NCI-H1930 (cell line): ENCODE data around the gene VAV2.

Experiments used
- DNase-seq, 2 experiments: peaks; one replicate each; lab custom pipeline; 2025; lab: John Stamatoyannopoulos, UW

VAV2 gene

DNA sequence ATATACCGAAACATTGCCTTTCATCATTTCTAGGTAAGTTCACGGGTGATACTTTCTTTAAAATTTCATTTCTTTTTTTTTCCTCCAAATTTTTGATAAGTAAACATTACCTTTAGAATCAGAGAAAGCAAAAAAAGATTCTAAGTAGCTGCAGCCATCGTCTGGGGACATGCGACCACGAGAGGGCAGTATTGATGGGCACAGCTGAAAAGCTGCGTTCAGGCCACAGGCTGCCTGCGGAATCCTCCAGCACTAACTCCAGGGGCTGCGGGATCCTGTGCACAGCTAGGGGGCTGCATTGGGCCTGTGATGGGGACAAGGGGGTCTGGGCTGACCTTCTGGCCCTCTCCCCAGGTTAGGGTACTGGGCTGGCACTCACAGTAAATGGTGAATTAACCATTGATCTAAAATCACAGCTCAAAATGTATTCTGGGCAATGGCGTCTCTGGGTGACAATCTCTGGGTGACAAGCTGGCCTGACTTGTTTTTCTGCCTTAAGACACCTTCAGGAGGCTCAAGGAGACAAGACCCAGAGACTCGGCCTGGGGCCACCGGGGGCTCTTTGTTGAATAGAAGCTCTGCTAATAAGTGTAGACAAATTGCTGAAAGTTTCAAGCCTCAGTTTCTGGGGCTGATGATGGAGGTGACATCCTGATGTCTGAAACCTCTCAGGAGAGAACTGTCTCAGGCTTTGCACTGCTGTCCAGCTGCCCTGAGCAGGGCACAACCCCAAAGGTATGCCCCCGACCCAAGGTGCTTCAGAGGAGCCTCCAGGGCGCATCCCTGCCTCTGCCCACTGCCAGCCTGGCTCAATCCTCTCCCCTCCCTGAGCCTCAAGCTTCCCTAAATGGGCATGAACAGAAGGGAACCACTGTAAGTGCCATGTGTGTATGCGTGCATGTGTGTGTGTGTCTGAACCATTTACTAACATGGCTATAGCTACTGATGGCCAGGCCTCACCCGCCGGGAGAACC, 209.7 kb downstream of the VAV2 start:
- peak in 1 of 2 experiments; percentile 31 for DNase-seq

DNA sequence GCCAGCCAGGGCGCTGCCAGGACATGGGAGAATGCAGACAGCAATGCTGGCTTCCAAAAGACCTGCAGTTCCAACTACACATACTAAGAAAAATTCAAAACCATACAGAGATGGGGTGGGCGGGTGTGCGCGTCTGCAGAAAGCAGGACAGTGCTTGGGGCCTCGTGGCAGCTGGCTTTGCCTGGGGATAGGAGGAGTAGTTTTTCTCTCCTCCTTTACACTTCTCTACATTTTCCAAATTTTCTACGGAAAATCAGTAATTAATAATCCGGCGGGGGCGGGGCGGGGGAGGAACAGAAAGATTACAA, 210.3 kb downstream of the VAV2 start:
- DNase-seq = no peak

DNA sequence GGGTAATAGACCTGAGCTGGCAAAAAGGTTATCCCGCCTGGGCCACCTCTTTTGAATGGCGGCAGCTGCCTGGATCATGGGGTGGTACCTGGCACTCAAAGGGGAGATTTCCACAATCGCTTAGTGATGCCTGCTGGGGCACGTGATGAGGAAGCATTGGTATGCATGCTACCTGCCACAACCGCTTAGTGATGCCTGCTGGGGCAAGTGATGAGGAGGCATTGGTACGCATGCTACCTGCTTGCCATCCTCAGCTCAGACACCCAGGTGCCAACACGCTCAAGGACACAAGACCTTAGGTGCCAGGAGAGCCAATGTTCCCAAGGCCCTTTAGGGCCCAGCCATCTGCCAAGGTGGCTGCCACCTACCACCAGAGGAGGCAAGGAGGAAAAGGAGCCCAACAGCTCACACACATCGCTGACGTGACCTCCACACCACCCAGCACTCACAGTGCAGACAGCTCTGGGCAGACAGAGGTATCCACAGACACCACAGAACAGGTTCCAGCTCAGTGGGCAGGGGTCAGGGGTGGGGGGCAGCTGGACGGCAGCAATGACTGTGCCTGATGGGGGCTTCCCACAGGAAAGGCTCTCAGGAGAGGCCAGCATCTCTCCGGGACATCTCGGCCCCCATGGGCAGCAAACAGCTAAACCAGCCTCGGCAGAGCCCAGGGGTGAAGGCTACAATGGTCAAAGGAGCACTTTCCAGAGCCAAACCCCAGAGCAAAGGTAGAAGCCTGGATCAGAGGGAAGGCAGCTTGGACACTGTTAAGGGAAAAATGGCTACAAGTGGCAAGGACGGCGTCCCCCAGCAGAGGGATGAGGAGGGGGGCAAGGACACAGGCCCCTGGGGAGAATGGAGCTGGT, 210.9 kb downstream of the VAV2 start:
- no peak for DNase-seq

DNA sequence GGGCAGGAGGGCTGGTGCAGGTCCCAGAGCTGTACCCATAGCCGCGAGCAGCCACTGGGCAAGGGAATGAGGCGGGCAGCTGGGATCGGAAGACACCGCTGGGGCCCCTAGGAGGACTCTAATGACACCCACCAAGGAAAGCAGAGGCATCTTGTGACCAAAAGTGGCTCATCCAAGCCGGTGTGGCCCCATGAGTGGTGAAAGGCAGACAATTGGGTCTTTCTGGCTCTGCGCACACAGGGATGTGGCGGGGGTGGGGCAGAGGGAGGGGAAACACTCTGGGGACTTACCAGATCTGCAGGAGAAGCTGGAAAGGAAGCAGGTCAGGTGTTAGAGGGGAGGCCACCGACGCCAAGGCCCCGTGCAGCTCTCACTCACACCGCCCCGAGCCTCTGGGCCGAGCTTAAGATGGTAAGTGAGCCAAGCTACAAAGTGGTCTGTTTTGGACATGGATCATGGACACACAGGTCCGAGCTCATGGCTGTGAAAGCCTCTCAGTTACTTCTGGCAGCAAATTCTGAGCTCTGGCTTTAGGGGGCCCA, 211.6 kb downstream of the VAV2 start:
- no peak for DNase-seq

DNA sequence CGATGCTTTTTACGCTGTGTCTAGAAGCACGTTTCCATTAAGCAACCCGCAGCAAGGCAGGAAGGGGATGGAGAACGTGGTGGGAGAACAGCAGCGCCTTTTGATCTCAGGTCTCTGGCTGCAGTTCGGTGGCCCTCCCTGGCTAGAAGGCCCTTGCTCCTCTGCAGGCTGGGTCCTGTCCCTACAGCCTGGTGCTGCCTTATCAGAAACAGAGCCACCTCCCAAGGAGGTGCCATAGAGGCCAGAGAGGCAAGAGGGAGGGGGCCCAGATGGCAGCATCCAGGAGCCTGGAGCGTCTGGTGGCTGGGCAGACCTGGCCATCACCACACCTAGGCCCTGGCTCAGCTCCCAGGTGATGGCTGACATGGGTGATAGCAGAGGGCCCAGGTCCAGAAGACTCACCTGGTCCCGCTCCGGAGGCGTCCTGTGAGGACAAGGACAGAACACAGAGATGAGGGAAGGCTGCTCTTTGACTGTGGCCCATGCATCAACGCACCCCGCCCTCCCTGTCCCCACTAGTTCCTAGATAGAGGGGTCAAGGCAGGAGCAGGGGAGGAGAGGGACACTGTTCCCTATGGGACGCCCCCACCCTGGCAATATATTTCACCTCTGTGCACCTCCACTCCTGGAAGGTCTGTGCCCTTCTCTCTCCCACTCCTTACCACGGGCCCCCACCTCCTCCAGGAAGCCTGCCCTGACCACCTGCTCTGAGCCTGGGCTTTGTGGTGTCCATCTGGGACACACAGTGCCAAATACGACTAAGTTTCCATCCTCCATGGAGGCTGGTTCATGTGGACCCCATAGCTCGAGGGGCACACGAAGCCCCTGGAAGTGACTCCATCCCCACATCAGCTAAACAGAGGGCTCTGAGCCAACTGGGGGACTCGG, 212.4 kb downstream of the VAV2 start:
- DNase-seq = no peak

DNA sequence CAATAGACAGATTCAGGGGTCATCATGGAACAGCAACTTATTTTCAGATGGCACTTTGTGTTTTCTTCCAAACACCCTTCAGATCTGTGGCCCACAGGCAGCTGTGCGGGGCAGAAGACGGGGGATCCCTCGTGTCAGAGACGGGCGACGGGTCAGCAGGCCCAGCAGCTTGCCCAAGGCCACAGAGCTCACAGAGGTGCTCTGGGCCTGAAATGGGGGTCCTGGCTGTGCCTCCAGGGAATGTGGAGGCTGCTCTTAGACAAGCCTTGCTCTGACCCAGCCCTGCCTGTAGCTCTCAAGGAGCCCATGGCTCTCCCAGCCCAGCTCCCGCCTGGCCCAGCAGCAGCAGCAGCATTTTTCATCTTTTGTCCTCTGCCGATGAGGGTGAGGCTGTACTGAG, 213.0 kb downstream of the VAV2 start:
- DNase-seq = no peak

DNA sequence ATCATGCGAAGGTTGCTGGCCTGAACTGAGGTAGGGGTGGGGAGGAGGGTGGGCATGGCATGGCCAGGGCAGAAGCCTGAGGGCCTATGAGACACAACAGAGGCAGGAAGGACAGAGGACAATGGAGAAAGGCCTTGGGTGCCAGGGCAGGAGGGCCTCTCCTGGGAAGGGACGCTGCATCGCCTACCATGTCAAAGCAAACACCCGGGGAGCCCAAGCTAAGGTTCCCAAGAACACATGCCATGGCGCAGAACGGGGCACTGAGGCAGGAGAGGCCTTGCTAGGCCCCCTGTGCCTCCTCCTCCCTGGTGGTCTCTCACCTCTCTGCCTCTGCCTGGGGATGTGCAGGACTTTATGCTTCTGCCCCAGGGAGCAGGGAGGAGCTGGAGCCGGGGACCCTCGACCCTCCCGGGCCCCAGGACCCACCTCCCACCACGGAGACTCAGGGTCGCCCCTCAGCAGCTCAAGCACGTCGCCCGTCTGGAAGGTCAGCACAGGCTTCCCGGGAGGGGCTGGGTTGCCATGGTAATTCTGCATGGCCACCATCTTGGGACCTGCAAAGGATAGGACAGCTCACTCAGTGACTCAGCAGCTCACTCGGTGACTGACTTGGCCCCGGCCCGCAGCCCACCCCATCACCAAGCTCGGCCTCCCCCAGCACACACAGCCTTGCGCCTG, 213.6 kb downstream of the VAV2 start:
- no peak for DNase-seq

DNA sequence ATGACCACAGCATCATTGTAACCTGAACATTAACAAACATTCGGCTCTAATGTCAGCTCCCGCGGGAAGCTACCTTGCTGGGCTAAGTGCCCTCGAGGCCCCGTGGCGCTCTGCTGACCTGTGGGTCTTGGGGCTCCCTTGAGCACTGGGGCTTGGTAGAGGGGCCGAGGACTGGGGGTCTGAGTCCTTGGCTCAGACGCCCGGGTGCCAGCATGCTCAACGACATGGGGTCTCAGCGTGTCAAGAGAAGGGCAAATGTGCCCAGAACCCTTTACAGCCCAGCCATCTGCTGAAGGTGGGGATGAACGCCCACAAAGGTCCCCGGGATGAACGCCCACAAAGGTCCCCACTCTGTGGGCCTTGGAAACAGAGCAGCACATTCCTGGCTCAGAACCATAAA, 214.3 kb downstream of the VAV2 start:
- DNase-seq = no peak

DNA sequence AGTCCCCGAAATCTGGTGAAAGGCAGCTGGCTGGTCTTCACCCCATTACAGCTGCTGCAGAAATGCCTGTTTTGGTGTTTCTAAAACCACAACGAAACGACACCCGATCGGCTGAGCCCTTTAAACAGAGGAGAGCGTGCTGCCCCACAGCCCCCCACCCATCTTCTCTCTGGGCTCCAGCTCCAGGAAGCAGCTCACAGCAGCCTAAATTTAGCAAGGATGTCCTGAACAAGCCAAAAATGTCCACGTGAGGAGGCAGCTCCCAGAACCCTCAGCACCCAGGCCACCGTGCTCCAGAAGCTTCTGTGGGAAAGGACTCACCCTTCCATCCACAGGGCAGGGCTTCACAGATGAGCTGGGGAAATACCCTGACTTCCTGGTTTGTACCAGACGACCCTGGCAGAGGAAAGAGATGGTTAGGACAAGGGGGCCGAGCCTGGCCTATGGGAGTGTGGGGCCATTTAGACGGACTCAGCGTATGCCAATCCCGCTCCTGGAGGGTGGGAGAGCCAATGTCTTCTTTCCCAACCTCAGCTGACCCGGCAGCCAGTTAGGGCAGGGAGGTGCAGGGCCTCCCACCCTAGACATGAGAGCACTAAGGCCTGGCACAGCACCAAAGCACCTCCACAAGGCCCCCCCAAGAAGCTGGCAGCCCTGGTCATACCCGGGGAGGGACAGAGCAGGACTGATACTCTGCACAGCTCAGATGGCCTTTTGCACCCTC, 214.9 kb downstream of the VAV2 start:
- DNase-seq = no peak

DNA sequence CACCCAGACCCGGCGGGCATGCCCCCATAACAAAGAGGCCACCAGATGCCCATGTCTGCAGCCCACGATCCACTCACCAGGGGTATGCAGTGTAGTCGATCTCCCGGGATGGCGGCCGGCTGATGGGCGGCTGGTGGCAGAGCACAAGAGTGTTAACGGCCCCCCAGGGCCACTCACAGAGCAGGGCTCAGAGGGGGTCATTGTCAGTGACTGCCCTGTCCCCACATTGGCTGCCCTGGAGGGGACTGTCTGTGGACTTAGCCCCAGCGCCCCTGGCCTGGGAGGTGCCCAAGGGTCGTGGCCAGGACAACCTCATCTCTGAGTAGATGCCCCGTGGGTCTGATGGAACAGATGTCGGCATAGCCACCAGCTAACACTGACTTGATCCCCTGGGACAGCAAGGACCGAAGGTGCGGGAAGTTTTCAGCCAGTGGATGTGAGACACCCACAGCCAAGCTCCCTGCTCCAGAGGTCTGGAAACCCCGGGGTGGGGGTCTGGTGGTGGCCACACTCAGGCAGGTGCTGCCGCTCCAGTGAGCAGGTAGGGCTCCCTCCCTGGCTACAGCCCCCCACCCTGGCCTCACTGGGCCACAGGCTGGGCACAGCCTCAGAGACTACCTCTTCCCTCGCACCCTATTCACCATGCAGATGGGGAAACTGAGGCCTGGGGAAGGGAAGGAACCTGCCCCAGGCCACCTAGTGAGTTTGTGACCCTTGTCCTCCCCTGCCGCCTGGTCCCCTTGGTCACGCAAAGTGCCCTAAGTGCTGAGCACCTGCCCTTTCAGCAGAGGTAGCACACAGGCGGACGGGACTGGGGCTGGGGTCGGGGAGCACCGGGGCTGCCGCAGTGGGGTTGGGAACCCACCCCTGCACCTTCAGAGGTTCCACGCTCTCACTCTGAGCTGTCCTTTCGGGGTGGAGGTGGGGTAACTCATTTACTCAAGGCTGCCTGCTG, 215.9 kb downstream of the VAV2 start:
- no peak for DNase-seq

DNA sequence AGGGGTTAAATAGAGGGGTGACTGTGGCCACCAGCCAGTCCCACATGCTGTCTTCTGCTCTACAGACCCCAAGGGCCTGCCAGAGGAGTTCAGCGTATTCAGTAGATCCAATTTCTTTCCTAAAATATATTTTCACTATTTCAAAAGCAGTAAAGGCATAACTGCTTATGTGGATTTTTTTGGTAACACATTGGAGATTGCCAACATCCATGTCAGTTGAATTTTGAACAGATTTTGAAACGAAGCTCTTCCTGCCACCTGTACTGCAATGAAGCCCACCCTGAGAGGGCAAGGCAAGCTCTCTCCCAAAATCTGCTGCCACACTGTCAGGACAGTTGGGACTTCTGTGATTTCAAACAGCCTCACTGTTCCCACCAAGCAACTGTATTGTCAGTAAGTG, 216.8 kb downstream of the VAV2 start:
- DNase-seq = no peak

DNA sequence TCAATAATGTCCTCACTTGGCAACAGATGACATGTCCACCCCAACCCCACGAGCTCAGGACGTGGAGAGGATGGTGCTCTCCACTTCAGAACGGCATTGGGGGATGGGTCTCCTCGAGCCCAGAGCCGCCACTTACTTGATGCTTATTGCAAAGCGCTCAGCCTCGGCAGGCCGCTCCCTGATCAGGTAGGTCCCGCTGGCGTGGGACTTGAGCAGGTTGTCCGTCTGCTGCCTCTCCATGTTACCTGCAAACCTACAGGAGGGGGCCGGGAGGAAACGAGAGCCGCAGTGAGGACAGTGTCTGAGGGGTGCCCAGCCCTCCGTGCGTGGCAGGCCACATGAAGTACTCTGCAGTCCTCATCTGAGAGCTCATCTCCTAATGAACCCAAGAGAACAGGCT, 217.3 kb downstream of the VAV2 start:
- DNase-seq = no peak

DNA sequence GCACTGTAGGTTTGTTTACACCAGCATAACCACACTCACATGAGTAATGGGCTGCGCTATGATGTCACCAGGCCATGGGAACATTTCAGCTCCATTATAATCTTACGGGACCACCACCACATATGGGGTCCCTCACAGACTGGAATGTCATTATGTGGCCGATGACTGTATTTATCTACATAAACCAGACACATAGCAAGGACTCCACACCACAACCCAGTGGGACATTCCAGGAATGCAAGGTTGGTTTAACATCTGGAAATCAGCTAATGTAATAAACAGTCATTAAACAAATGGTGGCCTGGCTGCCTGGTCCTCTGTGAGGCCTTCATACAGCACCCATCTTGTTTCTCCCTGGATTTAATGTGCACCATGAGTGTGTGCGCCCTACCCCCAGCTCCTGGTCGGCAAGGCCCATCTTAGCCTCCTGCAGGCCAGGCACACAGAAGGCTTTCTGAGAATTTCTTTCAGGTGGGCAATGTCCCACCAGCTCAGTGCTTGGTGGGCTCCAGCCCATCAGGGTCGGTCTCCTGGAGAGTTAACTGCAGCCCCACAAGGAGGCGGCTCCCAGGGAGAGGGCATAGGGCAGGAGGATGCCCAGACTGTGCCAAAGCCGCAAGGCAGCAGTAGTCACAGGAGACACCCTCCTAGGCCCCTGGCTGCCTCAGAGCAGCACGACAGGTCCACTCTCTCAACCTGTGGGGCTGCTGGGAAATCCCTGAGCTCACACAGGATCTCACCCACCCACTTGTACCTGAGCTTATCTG, 218.1 kb downstream of the VAV2 start:
- no peak for DNase-seq

DNA sequence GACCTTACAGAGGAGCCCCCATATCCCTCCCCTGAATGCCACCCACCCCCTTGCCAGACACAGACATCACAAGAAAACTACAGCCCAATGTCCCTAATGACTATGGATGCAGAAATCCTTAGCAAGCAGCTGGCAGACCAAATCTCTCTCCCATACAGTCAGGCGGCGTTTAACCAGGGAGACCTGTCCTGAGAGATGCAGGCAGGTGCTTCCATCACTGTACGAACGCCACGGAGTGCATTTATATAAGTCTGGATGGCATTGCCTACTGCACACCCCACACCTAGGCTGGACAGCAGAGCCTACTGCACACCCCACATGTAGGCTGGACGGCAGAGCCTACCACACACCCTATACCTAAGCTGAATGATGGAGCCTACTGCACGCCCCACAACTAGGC, 219.5 kb downstream of the VAV2 start:
- DNase-seq = no peak

DNA sequence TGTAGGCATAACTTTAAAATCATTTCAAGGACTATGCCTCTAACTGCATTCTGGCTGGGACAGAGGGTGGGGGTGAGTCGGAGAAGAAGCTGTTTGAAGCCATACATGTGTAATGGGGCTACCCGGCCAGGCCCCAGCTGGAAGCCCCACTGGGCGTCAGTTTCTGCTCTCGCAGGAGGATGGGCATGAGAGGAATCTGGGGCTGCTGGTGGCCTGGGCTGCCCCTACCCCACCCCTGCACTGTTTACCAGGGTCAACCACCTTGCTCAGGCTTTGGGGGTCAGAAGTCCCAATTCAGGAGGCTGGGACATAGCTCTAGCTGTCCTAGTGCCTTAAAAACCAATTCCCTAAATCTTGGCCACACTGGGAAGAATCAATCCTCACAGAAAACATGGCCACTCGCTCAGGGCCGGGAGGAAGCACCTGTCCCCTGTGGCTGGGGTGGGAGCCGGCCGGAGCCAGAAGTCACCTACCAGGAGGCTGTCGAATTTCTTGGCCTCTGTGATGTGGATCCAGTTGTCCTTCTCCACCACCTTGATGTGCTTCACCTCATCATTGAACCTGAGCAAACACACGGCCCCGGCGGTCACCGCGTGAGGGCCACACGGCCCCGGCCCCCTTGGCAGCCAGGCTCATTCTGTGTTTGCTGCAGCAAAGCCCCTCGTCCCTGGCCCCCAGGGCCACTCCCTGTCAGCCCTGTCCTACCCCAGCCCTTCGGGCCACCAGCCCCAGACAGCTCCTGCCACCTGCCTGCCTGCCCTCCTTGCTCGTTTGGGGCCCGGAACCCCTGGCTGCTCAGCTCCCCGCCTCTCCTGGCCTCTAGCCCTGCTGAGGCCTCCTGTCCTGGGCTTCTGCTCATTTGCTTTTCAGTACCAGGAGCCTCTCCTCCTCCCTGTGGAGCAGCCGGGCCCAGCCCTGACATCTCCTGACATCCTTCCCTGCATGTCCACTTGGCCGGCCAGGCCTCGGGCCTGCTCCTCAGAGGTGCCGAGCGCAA, 220.3 kb downstream of the VAV2 start:
- no peak for DNase-seq

DNA sequence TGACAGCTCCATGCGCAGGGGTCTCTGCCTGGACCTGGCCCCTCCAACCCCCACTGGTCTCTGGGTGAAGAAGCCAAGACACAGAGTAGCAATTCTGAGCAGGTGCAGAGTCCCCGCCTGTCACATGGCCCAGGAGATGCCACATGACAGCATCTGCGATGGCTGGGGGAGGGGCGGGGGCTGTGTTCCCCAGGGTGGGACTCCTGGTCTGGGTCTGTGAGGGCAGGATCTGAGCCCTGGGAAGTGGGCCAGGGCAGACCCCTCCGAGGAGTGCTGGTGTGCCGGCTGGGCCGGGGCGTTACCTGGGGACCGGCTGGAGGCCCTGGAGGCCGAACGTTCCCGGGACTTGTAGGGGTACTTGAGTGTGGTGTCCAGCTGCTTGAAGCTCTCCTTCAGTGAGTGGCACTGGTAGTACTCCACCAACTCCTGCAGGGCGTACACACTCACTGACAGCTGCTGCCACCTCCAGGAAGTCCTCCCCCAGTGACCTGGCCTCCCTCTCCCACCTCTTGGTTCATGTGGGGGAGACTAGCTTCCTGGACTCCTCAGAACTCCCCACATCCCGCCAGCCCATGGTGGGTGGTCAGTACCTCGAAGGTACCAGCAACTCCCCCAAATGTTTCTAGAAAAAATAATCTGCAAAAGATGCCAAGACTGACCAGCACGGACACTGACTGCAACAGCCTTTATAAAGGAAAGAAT, 221.9 kb downstream of the VAV2 start:
- no peak for DNase-seq
